Ectodermal cell (in vitro differentiated cells): ENCODE measurements around the gene GCNT4.

Experiments
- H3K27ac ChIP-seq: 2 replicates; pipeline ENCODE4 v1.7.0; 2013; ENCODE audit warnings: mild to moderate bottlenecking, low read depth, low read length; ENCODE audit not compliant: insufficient read depth, poor library complexity, severe bottlenecking
- H3K27me3 ChIP-seq: 2 replicates; pipeline ENCODE4 v1.7.0; 2013; ENCODE audit warnings: mild to moderate bottlenecking, low read length; ENCODE audit not compliant: insufficient read depth, control insufficient read depth, poor library complexity, severe bottlenecking
- H3K36me3 ChIP-seq: one replicate; pipeline ENCODE4 v1.7.0; 2013; ENCODE audit warnings: low read length; ENCODE audit not compliant: control insufficient read depth, insufficient read depth
- H3K4me1 ChIP-seq: one replicate; pipeline ENCODE4 v1.7.0; 2013; ENCODE audit warnings: low read length; ENCODE audit not compliant: control insufficient read depth, insufficient read depth
- H3K4me3 ChIP-seq: 2 replicates; pipeline ENCODE4 v1.7.0; 2013; ENCODE audit warnings: low read depth, low read length, control low read depth; ENCODE audit not compliant: insufficient read depth
- H3K9me3 ChIP-seq: 2 replicates; pipeline ENCODE4 v1.7.0; 2013; ENCODE audit warnings: mild to moderate bottlenecking, low read length, moderate library complexity; ENCODE audit not compliant: control insufficient read depth
- WGBS, 2 experiments: methylation state at CpG; one replicate each; pipeline ENCODE4 v1.1.7; 2013; ENCODE audit warnings: missing lambda C conversion rate in 2 of 2; 5-methylcytosine and 5-hydroxymethylcytosine counted together

GCNT4 gene

DNA sequence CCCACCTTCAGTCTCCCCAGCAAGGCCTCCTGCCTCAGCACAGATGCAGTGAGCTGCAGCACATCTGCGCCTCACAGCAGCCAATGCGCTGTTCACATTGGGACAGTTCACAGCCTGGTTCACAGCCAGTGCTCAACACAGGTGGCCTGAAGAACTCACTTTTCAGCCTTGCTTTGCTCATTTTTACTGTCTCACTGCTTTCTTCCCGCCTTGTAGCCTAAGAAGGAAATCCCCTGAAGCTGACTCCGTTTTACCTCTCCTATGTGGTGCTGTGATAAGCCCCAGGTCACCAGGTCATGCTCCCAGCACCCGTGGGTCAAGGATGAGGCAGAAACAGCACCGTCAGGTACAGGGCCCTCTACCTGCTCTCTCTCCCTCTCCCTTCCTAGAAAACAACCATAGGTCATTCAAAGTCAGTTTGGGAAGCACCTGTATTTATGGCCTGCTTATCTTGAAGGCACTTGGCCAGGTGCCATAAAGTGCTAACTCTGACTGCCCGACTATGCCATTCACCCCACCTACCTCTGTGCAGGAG lies 1.1 kb downstream of the GCNT4 start:
- H3K9me3 ChIP-seq = no peaks in the 10 kb centered on the region
- H3K4me3 ChIP-seq = no peak overlapping the region
- peaks cover 46% of the 10 kb centered on the region for H3K27me3 ChIP-seq
- WGBS, 2 experiments = 73 to 74% methylated on average over 7 of the region's 7 CpGs
- H3K4me1 ChIP-seq = peaks cover 14% of the 10 kb centered on the region
- H3K27ac ChIP-seq = no peak overlapping the region
- no peaks in the 10 kb centered on the region for H3K36me3 ChIP-seq

DNA sequence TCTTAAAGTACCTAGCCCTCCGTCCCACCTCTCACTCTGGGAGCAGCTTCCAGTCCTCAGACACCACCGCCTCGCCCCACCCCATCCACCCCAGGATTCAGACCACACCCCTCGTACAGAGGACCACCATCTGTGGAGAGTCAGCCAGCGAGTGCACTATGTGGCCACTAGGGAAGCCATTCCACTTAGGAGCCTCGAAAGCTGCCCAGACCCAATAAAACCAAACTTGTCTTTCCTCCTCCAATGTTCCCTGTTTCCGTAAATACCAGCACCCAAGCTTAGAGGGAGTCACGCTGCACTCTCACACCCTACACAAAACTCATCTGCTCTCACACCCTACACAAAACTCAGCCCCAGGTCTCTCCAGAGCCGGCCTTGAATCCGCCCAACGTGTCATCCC lies 1.9 kb downstream of the GCNT4 start:
- Histone ChIP-seq H3K9me3 (no peaks in the 10 kb centered on the region), H3K27me3 (peaks cover 46% of the 10 kb centered on the region), H3K4me1 (peaks cover 10% of the 10 kb centered on the region), H3K36me3 (no peaks in the 10 kb centered on the region), H3K27ac (no peak overlapping the region), H3K4me3 (no peak overlapping the region)
- WGBS, 2 experiments = 72 to 74% methylated on average over 11 of the region's 11 CpGs

DNA sequence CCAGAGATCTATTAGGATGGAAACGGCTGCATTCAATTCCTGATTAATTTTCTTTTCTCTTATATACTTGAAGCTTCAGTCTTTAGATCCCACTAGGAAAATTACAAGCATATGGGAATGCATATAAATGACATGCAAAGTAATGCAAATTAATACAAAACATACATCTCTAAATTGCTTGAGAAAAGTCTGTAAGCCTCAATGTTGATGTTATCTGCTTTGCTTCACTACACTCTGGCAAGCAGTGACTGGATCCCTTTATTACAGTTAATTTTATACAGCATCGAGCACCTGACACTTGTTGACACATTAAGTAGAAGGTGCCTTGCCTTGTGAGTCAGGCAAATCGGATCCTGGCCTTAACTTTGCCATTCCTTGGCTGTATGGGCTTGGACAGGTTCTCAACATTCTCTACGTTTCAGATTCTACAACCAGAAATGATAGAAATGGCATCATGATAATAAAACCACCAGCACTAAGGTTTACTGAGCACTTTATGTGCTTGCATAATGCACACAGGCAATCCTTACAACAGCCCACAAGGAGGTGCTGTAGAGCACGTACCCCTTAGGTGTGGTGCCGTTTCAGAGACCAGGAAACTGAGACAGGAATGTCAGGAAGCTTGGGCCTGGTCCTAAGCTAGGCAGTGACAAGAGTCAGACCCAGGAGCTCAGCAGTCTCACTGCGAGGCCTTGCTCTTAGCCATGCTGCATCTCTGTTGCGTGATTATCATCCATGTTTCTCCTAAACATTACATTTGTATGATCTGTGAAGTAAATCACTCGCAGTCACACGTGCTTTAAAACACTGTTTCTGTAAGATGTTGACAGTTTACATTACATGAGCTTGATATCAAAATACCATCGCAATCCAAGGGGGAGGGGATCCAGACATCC lies 2.7 kb downstream of the GCNT4 start:
- no peaks in the 10 kb centered on the region for H3K9me3 ChIP-seq
- H3K4me3 ChIP-seq = no peak overlapping the region
- H3K4me1 ChIP-seq = peaks cover 7% of the 10 kb centered on the region
- no peaks in the 10 kb centered on the region for H3K36me3 ChIP-seq
- peaks cover 43% of the 10 kb centered on the region for H3K27me3 ChIP-seq
- WGBS, 2 experiments = 72 to 76% methylated on average over 11 of the region's 11 CpGs
- no peak overlapping the region for H3K27ac ChIP-seq

DNA sequence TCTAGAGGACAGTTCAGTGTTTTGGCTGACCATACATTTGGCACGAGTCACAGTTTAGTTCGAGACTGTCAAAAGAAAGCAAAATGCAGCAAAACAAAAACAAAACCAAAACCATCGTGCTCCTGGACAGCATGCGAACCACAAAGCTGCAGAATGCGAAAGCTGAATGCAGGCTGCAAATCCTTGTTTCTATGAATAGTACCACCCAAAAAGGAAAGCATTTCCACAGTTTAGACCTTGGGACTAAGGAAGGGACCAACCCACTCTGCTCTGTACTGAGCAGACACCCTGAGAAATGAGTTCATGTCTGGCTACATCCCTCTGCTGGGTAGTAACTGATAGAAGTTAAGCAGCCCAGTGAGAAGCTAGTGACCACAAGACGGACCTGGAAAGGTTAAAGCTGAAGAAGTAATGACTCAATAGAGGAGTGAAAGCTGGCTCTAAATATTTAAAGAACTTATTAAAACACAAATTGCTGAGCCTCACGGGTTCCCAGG lies 3.9 kb downstream of the GCNT4 start:
- WGBS, 2 experiments = 90 to 94% methylated on average over 7 of the region's 7 CpGs
- Histone ChIP-seq H3K36me3 (no peaks in the 10 kb centered on the region), H3K27ac (no peak overlapping the region), H3K4me3 (no peak overlapping the region), H3K9me3 (no peaks in the 10 kb centered on the region), H3K4me1 (peaks cover 3% of the 10 kb centered on the region), H3K27me3 (peaks cover 31% of the 10 kb centered on the region)

DNA sequence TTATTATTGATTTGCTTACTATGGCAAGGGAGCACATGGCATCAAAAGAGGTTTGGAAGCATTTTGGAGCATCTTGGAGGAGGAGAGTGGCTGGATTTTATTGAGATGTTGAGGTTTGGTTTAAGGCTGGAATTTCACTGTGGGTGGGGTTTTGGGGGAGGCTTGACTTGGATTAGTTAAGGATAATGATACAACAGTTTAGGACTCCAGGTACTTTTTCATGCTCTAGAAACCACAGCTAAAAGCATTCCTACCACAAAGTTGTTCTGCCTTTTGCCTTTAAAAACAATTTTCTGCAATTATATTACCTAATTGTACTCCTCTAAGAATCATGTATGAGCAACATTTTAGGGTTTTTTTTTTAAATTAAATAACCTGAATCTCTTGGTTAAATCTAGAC lies 5.0 kb downstream of the GCNT4 start:
- Histone ChIP-seq H3K36me3 (no peaks in the 10 kb centered on the region), H3K27me3 (peaks cover 19% of the 10 kb centered on the region), H3K27ac (no peak overlapping the region), H3K4me3 (no peak overlapping the region), H3K9me3 (no peaks in the 10 kb centered on the region), H3K4me1 (peaks cover 3% of the 10 kb centered on the region)

DNA sequence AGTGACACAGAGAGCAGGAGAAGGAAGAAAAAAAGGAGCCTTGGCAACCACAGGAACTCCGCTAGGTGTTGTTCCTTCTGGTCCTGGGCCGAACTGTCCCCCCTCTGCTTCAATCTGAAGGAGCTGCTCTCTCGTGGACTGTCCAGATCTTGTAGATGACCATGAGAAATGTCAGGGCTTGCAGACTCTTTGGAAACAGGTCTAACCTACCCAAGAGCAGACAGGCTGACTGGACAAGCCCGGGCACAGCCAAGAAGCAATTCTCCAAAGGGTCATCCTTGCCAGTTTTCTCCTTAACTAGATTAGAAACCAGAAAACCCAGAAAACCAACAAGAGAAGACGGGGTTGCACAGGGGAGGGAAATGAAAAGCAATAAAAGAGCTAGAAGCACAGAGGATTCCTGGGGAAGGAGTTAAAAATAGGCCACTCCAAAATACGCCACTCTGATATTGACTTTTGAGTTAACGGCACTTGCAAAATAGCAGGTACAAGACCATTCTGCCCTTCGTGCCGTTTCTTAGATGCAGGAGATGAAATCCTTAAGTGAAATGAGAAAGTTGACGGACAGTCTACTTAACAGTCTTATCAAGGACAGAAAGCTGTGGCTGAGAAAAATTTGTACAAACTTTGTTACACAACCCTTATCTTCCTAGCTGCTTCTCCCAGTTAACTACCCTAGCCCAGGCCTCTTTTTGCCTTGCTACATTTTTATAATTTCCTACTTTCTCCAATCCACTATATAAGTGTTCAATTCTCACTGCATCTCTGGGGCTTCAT lies 5.8 kb downstream of the GCNT4 start:
- Histone ChIP-seq H3K4me1 (no peaks in the 10 kb centered on the region), H3K4me3 (no peak overlapping the region), H3K9me3 (no peaks in the 10 kb centered on the region), H3K36me3 (no peaks in the 10 kb centered on the region), H3K27me3 (peaks cover 11% of the 10 kb centered on the region), H3K27ac (no peak overlapping the region)
- WGBS, 2 experiments = 93 to 97% methylated on average over 10 of the region's 10 CpGs

DNA sequence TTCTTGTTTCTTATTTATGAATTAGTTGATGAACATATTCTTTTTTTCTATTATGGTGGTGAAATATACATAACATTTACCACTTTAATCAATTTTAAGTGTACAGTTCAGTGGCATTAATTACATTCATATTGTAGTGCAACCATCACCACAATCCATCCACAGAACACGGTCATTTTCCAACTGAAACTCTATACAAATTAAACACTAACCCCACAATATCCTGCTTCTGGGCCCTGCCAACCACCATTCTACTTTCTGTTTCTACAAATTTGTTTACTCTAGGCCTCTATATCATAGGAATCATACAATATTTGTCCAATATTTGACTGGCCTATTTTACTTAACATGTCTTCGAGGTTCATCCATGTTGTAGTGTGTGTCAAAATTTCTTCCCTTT lies 7.3 kb downstream of the GCNT4 start:
- Histone ChIP-seq H3K27me3 (no peaks in the 10 kb centered on the region), H3K9me3 (no peaks in the 10 kb centered on the region), H3K4me3 (no peak overlapping the region), H3K4me1 (no peaks in the 10 kb centered on the region), H3K36me3 (no peaks in the 10 kb centered on the region), H3K27ac (no peak overlapping the region)
- WGBS, 2 experiments = 92 to 96% methylated on average over 1 of the region's 2 CpGs

DNA sequence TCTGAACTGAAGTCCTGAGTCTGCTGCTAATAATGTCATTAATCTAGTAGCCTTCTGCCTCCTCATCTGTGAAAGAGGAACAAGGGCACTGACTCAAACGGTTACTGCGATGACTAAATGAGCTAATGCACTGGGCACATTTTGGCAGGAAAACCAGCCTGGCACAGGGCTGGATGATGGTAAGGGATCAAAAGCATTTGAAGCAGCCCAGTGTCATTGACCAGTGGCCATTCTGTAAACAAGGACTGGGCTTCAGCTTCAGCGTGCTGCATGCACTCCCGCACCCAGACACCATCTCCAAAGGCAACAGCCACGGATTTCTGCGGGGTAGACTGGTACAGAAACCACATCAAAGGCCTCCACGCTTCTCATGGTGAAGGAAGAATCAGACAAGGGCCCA lies 8.0 kb downstream of the GCNT4 start:
- Histone ChIP-seq H3K9me3 (no peaks in the 10 kb centered on the region), H3K4me1 (no peaks in the 10 kb centered on the region), H3K27ac (no peak overlapping the region), H3K4me3 (no peak overlapping the region), H3K27me3 (no peaks in the 10 kb centered on the region), H3K36me3 (no peaks in the 10 kb centered on the region)
- WGBS, 2 experiments = 94% methylated on average over 7 of the region's 7 CpGs

DNA sequence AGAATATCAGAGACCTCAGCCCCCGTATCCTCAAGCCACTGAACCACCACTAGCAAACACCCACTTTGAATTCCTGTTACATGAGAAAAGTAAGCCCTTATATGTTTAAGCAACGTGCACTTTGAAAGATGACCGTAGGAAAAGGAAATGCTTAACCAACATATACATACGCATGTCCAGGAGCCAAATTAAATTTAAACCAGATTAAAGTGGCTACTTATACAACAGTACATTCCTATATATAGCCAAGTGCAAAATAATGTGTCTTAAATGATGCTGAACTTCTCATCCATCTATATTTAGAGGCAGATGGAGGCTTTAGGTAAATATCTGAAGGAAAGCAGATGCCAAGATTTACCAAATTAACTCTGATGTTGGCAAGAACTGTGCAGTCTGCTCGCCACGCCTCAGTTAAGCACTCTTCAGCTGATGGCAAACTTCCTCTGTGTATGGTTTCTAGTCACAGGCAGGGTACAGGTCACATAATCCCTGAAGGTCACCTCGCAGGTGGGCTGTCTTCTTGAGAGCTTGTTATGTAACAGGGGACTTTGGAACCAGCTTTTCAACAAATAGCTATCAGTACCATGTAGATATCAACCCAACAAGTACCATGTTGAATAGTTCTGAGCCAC lies 8.6 kb downstream of the GCNT4 start:
- Histone ChIP-seq H3K9me3 (no peaks in the 10 kb centered on the region), H3K36me3 (no peaks in the 10 kb centered on the region), H3K27me3 (no peaks in the 10 kb centered on the region), H3K4me1 (no peaks in the 10 kb centered on the region), H3K27ac (no peak overlapping the region), H3K4me3 (no peak overlapping the region)
- 95 to 96% methylated on average over 7 of the region's 7 CpGs for WGBS, 2 experiments

DNA sequence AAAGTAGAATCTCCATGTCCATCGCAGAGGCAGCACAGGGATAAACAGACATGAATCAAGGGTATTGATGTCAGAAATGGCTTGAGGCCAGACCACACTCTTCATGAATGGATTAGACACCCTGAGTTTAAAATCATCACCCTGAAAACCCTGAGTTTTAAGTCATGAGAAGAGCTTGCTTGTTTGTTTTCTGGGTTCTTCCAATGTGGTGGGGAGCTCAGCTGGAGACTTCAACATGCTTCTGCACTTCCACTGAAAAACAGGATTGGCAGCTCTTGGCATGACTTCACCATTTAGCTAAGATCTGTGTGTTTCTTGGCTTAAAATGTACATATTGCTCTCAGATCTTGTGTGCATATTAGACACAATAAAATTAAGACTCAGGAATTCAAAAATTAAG lies 9.8 kb downstream of the GCNT4 start:
- no peaks in the 10 kb centered on the region for H3K9me3 ChIP-seq
- H3K4me3 ChIP-seq = no peak overlapping the region
- no peaks in the 10 kb centered on the region for H3K27me3 ChIP-seq
- no peaks in the 10 kb centered on the region for H3K36me3 ChIP-seq
- H3K27ac ChIP-seq = no peak overlapping the region
- no peaks in the 10 kb centered on the region for H3K4me1 ChIP-seq
- WGBS, 2 experiments = 100% methylated on average over 1 of the region's 1 CpG
